DOHH2 (cell line): ENCODE results near the gene KCP.

Source experiments
- EZH2phosphoT487 ChIP-seq: fragments of 200-600 bp; sonication (generic); IDR thresholded peaks from 2 replicates; pipeline ENCODE4 v1.6.1; 2017; ENCODE audit warnings: borderline replicate concordance, mild to moderate bottlenecking, antibody characterized with exemption, low read length, moderate library complexity, mixed read lengths
- TF ChIP-seq, protein P1 (sequence below): fragments of 200-600 bp; sonication (generic); IDR thresholded peaks from one replicate; pipeline ENCODE4 v1.5.1; 2014; ENCODE audit warnings: antibody characterized with exemption, mild to moderate bottlenecking, low read depth, low read length; ENCODE audit not compliant: poor library complexity, severe bottlenecking

DNA sequence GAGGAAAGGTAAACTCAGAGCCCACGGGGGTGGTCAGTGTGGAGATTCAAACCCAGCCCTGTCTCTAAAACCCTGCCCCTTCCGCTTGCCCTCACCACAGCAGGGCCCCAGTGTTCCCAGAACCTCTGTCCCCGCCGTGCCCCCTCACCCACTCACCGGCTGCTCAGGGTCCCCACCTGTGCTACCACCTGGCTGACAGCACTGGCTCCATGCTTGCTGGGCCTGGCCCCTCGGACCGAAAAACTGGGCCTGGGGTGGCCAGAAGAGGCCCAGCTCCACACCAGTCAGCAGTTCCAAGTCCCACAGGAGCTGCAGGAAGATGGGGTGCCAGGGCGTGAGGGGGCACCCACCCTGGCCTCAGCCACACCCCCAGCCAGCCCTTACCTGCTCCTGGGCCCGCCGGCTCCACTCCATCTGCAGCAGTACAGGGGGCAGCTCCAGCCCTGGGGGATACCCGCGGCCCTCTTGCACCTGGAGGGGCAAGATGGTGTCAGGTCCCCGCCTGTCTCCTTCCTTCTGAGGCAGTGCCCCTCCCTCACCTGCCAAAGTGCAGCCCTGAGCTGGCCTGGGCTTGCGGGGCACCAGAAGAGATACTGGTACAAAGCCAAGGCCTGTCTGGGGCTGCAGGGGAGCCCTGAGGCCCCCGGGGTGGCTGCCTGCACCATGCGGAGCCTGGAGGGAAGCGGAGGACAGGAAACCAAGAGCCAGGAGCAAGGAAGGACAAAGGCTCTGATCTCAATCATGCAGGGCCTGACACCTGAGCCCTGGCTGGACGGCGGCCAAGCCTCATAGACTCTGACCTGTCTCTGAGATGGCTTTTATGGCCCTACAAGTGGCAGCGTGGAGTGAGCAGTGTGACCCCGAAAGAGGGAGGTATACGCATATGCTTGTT is 36.1 kb downstream of the KCP start:
- TF ChIP-seq, protein P1, sequence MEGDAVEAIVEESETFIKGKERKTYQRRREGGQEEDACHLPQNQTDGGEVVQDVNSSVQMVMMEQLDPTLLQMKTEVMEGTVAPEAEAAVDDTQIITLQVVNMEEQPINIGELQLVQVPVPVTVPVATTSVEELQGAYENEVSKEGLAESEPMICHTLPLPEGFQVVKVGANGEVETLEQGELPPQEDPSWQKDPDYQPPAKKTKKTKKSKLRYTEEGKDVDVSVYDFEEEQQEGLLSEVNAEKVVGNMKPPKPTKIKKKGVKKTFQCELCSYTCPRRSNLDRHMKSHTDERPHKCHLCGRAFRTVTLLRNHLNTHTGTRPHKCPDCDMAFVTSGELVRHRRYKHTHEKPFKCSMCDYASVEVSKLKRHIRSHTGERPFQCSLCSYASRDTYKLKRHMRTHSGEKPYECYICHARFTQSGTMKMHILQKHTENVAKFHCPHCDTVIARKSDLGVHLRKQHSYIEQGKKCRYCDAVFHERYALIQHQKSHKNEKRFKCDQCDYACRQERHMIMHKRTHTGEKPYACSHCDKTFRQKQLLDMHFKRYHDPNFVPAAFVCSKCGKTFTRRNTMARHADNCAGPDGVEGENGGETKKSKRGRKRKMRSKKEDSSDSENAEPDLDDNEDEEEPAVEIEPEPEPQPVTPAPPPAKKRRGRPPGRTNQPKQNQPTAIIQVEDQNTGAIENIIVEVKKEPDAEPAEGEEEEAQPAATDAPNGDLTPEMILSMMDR = no peak
- TF ChIP-seq EZH2phosphoT487 = no peak
